Head of caudate nucleus (tissue), 42 donors: ENCODE data around the gene PDP2.

Source experiments
- DNase-seq, 42 donors: peaks; one replicate each; pipeline versions ENCODE4 v3.0.0 to v3.0.0-alpha.2; 2020 to 2021; ENCODE audit warnings: mixed read lengths in 7 of 42
- intact Hi-C: fragments of 100-400 bp; cut with DNase I; formaldehyde crosslinking; loops from one replicate; pipeline ENCODE4 v1.15.0; 2022

The PDP2 gene, protein sequence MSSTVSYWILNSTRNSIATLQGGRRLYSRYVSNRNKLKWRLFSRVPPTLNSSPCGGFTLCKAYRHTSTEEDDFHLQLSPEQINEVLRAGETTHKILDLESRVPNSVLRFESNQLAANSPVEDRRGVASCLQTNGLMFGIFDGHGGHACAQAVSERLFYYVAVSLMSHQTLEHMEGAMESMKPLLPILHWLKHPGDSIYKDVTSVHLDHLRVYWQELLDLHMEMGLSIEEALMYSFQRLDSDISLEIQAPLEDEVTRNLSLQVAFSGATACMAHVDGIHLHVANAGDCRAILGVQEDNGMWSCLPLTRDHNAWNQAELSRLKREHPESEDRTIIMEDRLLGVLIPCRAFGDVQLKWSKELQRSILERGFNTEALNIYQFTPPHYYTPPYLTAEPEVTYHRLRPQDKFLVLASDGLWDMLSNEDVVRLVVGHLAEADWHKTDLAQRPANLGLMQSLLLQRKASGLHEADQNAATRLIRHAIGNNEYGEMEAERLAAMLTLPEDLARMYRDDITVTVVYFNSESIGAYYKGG

DNA sequence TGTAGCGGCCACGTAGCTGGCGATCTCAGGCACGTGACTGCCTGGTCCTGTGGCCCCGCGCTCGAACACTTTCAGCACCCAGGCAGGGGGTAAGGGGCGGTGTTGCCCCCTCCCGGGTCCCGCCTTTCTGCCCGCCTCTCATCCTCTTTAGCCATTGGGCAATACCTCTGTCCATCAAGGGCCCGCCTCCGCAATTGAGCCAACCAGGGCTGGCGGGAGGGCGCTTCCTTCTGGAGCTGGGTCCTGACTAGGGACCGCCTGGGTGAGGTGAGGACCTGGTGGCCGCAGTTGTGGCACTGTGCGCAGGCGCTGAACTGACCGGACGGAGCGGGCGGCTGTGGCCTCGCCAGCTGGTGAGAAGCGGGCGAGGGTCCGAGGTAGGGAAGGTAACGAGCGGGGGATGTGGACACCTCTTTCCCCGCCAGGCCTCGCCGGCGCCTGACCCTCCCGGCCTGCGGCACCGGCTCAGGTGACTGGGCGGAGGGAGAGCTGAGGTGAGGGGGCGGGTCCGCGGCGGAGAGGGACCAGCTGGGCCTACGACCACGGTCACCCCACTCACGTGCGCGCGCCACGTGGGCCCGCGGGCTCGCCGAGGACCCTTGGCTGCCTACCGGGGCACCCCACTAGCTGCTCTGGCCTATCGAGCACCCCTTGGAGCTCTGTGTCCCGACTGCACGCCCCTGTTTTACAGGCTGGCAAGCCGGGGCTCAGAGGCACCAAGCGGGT, at the start of gene PDP2:
TSS of gene PDP2 (plus strand) at position 228 of the 726 bp plus-strand sequence. CDS start 3,770 bp downstream, outside the sequence.
- peak; percentile 84 to 98 (median 95) for DNase-seq
- intact Hi-C loops, result no loop called here

DNA sequence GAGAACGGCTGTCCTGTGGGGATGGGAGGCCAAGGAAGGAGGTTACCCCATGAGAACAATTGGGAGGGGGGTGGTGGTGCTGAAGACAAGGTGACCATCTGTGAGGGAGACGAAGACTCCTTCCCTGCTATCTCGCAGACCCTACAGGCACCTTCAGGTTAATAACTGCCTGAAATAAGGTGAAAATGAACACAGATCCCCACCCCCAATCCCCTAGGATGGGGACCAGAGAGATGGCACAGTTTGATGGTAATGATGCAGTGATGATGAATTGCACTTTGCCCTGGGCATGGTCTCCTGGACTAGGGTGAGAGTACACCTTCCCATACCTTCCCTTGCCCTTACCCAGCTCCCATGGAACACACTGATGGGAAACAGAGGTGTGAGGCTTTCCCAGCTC, 48.1 kb upstream of the PDP2 start:
- DNase-seq, result peak in 1 of 42 donors; percentile 31
- intact Hi-C loops, result loop anchor here (5.0 kb wide), 1 partner anchor 80 kb away; the partner anchor contains the start of gene DYNC1LI2

DNA sequence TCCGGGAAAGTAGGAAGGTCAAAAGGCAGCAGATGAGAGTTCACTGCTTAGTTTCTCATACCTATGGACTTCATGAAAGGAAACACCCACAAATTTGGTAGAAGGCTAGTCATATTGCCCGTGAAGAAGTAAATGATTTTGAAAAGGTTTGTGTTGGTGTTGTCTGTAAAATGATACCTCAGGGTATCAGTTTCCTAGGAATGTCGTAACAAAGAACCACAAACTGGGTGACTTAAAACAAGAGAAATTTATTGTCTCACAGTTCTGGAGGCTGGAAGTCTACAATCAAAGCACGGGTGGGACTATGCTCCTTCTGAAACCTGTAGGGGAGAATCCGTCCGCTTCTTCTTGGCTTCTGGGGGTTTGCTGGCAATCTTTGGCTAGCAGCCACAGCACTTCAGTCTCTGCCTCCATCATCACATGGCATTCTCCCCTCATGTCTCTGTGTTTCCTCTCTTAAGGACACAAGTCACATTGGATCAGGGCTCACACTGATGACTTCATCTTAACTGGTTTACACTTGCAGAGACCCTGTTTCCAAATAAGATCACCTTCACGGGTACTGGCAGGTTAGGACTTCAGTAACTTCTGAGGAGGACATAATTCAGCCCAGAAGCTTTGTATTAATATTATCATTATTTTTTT, 47.5 kb upstream of the PDP2 start:
- peak in 1 of 42 donors; percentile 13 for DNase-seq
- intact Hi-C loops, result loop anchor here (5.0 kb wide), 1 partner anchor 80 kb away; the partner anchor contains the start of gene DYNC1LI2

DNA sequence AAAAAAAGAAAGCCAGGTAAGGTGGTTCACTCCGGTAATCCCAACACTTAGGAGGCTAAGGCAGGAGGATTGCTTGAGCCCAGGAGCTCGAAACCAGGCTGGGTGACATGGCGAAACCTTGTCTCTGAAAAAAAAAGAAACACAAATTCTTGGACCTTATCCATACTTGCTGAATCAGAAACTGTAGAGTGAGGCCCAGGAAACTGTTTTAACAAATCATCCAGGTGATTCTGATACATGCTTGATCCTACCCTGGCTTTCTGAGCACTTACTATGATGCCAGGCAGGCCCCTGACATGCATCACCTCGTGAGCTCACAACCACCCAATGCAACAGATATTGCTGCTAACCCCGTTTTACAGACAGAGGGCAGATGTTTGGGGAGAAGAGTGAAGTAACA, 45.6 kb upstream of the PDP2 start:
- peak in 1 of 42 donors; percentile 12 for DNase-seq
- intact Hi-C loops, result loop anchor here (5.0 kb wide), 1 partner anchor 82 kb away; the partner anchor contains the start of gene DYNC1LI2

DNA sequence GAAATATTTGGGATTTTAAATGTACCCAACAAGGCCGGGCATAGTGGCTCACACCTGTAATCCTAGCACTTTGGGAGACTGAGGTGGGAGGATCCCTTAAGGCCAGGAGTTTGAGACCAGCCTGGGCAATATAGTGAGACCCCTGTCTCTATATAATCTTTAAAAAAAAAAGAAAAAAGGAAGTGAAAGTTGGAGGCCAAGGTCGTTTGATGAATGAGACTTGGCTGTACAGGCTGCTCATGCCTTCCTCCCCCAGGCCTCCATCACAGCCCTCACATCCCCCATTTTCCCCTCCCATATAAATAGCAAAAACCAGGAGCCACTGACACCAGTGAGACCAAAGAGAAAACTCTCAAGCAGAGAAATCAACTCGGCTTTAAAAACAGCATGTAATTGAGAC, 39.4 kb upstream of the PDP2 start:
- DNase-seq, result peak in 3 of 42 donors; percentile 1 to 12 (median 7)
- intact Hi-C loops, result no loop called here

DNA sequence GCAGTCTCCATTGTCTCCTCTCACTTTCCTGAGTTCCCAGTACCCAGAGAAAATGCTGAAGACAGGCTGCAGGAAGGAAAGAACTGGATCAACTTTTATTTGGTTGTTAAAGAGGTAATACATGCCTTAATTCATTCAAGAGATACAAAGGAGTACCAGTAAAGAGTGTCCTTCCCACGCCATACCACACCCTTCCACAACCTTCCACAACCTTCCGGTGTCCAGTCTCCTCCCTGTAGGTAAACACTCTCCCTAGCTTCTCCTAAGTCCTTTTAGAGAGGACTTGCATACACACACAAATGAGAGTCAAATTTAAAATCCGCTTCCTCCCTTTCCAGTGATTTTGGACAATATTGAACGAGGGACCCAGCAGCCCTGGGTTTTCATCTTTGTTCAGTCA, 38.9 kb upstream of the PDP2 start:
- intact Hi-C loops, result no loop called here

DNA sequence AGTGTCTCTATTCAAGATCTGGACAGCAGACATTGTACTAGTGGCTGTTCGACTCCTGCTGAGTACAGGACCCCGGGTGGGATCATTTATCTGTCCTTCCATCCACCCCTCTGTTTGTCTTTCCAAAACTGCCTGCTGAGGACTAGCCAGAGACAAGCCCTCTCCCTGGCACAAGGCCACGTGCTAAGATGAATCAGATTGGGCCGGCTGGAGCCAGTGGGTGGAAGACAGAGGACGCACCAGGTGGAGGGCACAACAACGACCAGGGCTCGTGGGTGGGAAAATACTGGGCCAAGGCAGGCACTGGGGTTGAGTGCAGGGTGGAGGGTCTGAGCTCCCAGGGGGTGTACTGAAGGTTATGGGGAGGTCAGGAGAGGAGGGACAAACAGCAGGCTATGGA, 37.5 kb upstream of the PDP2 start:
- intact Hi-C loops, result no loop called here
- peak in 4 of 42 donors; percentile 5 to 41 (median 18) for DNase-seq

More for the DNA sequence above, 38.9 kb upstream of the PDP2 start:
- DNase-seq, result peak in 1 of 42 donors; percentile 4

DNA sequence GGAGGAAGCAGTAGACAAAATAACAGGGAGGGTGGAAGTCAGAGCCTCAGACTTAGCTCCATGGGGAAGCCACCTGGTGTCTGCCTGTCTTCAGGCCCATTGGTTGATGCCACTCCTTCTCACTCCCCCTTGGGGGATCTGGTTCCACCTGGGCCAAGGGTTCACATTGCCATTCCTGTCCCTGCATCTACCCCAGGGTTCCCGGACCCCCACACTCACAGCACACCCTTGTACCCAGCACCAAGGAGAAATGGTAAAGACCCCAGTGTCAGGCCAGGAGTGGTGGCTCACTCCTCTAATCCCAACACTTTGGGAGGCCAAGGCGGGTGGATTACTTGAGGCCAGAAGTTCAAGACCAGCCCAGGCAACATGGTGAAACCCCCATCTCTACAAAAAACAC, 37.1 kb upstream of the PDP2 start:
- peak in 4 of 42 donors; percentile 2 to 33 (median 12) for DNase-seq
- intact Hi-C loops, result no loop called here

DNA sequence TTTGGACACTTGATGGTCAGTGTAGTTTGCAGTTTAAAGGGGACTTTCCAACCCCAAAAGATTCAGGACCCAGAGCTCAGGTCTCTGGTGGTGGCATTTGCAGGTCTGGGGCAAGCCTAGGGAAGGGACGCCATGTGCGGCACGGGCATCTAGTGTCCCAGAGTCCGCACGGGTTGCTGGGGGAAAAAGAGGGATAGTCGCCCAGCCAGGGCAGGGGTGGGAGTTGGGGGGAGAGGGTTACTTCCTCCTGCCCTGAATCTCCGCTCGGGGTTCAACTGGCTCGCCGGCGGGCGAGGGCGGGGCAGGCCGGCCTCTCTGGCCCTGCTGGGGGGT, 36.3 kb upstream of the PDP2 start:
- DNase-seq, result peak in 1 of 42 donors; percentile 8
- intact Hi-C loops, result no loop called here

DNA sequence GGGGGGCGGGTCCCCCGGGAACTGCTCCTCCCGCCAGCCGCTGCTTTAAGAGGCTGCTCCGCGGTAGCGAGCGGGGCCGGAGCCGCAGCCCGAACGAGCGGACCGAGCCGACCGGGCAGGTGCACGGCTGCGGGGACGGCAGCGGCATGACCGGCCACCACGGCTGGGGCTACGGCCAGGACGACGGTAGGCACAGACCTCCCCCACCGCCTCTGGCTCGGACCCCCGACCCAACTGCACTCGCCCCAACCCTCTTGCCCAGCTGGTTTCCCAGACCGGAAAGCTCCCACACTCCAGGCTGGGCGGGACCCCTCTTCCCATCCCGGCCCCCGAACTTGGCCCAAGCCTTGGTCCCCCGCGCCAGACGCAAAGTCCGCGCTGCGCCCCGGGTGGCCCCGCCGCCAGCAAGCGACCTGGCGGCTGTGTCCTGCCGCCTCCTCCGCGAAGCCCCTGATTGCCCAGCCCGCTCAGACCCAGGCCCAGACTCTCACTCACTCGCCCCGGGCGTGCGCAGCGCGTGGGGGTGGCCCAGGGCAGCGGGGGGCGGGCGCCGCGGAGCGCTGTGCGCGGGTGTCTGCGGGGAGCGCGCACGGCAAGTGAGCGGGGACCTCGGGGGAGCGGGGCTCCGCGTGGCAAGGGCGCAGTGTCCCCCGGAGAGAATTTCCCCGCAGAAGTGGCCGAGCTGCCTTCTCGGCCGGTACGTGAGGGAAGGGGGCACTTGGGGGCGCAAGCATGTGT, 35.8 kb upstream of the PDP2 start, which contains the start of gene CA7:
TSS of gene CA7 (plus strand) at position 73 of the 738 bp plus-strand sequence. CDS start at position 147, 74 bp downstream.
- peak in 31 of 42 donors; percentile 15 to 70 (median 44) for DNase-seq

DNA sequence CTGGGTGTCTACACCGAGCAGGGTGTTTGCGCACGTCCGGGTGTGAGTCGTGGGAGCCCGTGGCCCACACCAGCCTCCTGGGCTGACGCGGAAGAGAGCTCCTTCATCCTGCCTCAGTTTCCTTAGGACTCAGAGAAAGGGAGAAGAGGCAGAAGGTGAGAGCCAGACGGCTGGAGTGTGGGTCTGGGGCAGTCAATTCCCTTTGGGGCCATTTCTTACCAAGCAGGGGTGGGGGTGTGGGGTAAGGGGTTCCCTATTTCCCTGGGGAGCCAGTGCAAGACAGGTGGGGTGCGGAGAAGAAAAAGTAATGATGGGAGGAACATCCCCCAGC, 35.3 kb upstream of the PDP2 start:
- intact Hi-C loops, result no loop called here
- peak in 2 of 42 donors; percentile 2 to 12 for DNase-seq

More for the DNA sequence above, 35.8 kb upstream of the PDP2 start, which contains the start of gene CA7:
- intact Hi-C loops, result no loop called here

DNA sequence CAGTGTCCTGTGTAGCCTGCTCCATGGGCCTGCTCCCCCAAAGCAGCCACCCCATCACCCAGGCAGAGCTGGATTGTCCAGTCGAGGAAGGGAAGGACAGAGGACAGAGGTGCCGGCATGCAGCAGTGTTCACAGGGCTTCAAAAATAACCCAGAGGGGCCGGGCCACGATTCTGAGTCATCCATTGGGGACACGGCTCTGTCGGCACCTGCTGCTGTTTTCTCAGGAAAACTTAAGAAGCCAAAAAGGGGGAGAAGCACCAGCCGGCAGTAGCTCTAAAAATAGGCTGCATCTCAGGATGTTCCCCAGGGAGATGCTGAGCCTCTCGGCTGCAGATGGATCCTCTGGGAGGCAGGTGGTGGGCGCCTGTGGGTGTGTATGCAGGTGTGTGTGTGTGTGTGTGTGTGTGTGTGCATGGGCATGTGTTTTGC, 34.5 kb upstream of the PDP2 start:
- intact Hi-C loops, result no loop called here
- DNase-seq, result peak in 39 of 42 donors; percentile 20 to 84 (median 59)

DNA sequence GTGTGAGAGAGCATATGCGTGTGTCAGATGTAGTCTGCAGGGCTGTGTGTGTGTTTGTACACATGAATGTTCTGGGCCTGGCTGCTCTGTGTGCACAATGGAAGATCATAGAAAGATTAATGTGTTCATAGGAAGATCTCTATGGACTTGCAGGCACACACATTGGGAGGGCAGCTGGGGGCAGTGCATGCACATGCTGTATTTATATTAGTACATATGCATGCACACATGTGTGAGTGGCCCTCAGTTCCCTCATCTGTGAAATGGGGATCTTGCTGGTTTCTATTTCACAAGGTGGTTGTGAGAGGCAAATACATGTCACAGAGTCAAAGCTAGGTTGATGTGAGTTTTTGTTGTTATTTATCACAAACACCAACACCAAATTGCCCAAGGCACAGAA, 34.0 kb upstream of the PDP2 start:
- DNase-seq, result peak in 1 of 42 donors; percentile 36
- intact Hi-C loops, result no loop called here

DNA sequence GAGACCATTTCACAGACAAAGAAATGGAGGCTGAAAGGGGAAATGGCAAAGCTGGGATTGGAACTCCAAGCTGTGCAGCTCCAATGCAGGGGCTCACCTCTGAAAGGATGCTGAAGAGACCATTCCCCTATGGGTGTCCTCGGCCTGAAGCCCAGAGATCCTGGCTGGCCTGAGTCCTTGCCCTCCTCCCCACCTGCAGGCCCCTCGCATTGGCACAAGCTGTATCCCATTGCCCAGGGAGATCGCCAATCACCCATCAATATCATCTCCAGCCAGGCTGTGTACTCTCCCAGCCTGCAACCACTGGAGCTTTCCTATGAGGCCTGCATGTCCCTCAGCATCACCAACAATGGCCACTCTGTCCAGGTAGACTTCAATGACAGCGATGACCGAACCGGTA, 33.5 kb upstream of the PDP2 start:
- intact Hi-C loops, result no loop called here
- DNase-seq, result peak in 3 of 42 donors; percentile 7 to 15 (median 11)

DNA sequence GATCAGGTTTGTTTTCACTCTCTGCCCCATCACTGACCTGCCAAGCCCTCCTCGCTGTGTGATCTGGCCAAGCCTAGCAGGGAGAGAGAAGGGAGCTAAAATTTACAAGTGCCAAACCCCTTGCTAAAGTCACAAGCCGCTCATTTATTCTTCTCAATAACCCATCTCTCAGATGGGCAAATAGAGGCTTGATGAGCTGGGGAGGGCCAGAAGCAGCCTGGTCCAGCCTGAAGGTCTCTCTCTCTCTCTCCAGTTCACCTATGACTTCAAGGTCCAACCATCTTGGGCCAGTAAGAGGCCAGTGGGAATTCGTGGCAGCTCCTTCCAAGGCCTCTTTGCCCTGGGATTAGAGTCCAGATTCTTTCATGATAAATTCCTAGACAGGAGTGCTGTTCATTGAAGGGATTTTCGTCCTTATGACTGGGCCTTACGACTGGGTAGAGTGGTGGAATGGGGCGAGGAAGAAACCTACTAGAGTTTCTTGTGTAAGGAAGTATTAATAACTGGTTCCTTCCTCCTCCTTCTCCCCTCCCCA, 32.7 kb upstream of the PDP2 start:
- peak in 4 of 42 donors; percentile 2 to 21 (median 13) for DNase-seq
- intact Hi-C loops, result no loop called here

DNA sequence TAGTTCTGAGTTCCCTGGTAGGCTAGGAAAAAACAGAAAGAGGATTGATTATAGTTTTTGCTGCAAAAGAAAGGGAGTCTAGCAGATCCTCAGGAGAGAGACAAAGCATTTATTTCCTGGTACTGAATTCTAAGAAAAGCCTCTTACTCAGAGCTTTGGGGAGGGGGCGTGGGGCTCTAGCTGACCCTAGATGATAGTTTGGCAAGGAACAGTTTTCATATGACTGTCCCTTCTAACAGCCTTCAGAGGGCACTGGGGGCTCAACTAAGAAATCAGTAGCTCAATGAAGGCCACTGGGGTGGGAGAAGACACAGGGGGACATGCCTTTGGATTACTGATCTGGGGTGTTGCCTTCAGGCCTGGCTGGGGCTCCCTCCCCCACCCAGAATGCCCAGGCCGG, 32.1 kb upstream of the PDP2 start:
- peak in 1 of 42 donors; percentile 19 for DNase-seq
- intact Hi-C loops, result no loop called here

DNA sequence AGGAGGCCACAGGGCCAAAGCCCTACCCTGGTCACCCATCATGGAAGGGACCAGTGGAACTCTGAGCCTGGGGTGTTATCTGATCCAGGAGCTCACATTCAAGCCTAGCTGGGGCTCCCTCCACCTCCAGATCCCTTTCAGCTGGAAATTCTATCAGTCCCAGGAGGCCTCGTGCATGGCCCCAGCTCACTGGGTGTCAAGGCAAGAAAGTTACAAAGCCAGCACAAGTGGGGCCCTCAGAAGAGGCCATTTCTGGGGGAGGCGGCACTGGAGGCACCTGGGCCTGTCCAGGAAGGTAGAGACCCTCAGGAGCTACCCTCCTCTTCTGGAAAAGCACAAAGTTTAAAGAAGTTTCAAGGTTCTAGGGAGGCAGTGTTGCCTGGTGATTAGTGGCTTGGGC, 31.3 kb upstream of the PDP2 start:
- intact Hi-C loops, result no loop called here
- peak in 4 of 42 donors; percentile 7 to 19 (median 15) for DNase-seq

DNA sequence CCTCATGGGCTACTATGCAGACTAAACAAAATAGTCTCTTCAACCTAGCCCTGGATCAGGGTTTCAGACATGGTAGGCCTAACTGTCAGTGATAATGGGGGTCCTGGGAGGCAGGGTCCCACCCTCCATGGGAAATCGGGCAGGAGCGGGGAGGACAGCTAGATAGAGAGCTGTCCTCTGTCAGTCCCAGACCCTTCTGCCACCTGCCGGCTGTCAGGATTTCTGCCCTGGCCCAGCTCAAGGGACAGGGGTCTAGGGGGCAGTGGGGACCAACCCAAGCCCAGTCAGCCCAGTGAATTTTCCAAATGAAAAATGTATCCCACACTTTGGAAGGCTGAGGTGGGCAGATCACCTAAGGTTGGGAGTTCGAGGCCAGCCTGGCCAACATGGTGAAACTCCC, 30.8 kb upstream of the PDP2 start:
- intact Hi-C loops, result no loop called here
- DNase-seq, result peak in 2 of 42 donors; percentile 28 to 29
